NCI-H2196 treated with DMSO at 0.1 percent for 48 hours (cell line): ENCODE data around the gene IRX1.

ENCODE experiments used
- DNase-seq: peaks from one replicate; lab custom pipeline; 2025; ENCODE audit not compliant: unreplicated experiment; lab: John Stamatoyannopoulos, UW

The IRX1 gene

DNA sequence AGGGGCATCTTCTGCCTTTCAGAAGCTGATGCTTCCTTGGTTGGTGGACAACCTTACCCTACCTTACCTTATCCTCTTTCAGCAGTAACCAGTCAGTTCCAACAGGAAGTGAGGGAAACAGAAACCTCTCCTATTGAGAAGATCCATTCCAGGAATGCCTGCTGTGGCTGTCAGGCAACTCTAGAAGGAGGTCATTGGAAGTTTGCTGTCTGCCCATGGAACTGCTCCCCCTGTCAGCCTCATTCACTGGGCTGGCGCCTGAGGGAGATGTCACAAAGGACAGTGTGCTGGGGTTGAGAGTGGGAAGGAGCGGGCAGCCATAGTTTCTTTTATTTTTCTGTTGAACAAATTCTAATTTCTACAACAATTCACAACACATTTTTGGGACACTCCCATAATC is 54.7 kb downstream of the IRX1 start:
- DNase-seq: no peak

DNA sequence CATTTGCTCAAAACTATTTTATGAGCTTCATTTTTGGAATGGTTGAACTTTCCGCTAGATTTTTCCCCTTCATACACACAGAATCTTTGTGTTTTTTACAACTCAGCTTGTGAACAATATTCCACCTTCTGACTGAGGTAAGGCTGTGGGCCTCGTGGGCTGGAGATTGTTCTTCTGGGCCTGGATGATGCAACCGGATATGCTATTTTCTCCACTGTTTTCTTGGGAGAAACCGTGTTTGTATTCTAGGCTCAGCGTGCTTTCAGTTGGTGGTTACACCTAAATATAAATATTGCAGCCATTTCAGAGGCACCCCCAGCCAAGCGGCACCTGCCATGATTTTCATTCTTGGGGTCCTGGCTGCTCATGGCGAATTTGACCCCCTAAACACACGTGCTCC is 55.2 kb downstream of the IRX1 start:
- DNase-seq: no peak
